HG03565 (cell line): Measurements from ENCODE around the gene DNAJC5G.

Experiments used
- ATAC-seq: cut with Tn5 transposase; IDR thresholded peaks from one replicate; pipeline ENCODE4 v1.9.1; 2021; ENCODE audit warnings: mild to moderate bottlenecking, moderate library complexity; ENCODE audit not compliant: unreplicated experiment

The DNAJC5G gene

GRCh38 chr2:27275211-27276150, at the start of gene DNAJC5G:
DNAJC5G (plus strand) TSS chr2:27275433; CDS start chr2:27276729, 1,296 bp downstream.
- ATAC-seq, result no peak

- ATAC-seq, result no peak
Observed at GRCh38 chr2:27225526-27225925, 49.7 kb upstream of the DNAJC5G start.

- ATAC-seq, result no peak
Observed at GRCh38 chr2:27227501-27227900, 47.7 kb upstream of the DNAJC5G start.

- ATAC-seq, result no peak
Observed at GRCh38 chr2:27231921-27232320, 43.3 kb upstream of the DNAJC5G start.

- no peak for ATAC-seq
Observed at GRCh38 chr2:27233341-27233740, 41.9 kb upstream of the DNAJC5G start.

GRCh38 chr2:27236136-27236535, 39.1 kb upstream of the DNAJC5G start:
- no peak for ATAC-seq

- ATAC-seq, result no peak
Observed at GRCh38 chr2:27236626-27237025, 38.6 kb upstream of the DNAJC5G start.

GRCh38 chr2:27237341-27237945, 37.8 kb upstream of the DNAJC5G start:
- ATAC-seq, result no peak

- no peak for ATAC-seq
Observed at GRCh38 chr2:27238976-27239375, 36.3 kb upstream of the DNAJC5G start.

GRCh38 chr2:27240406-27240805, 34.8 kb upstream of the DNAJC5G start:
- ATAC-seq, result no peak

- ATAC-seq, result no peak
Observed at GRCh38 chr2:27241761-27242613, 33.2 kb upstream of the DNAJC5G start.

- no peak for ATAC-seq
Observed at GRCh38 chr2:27242614-27242951, 32.6 kb upstream of the DNAJC5G start.

- no peak for ATAC-seq
Observed at GRCh38 chr2:27243391-27244130, 31.7 kb upstream of the DNAJC5G start.

GRCh38 chr2:27245116-27245515, 30.1 kb upstream of the DNAJC5G start:
- ATAC-seq, result no peak

- ATAC-seq, result no peak
Observed at GRCh38 chr2:27245626-27246025, 29.6 kb upstream of the DNAJC5G start.

- ATAC-seq, result no peak
Observed at GRCh38 chr2:27247893-27248292, 27.3 kb upstream of the DNAJC5G start.

- no peak for ATAC-seq
Observed at GRCh38 chr2:27249159-27249890, 25.9 kb upstream of the DNAJC5G start.

- no peak for ATAC-seq
Observed at GRCh38 chr2:27249891-27250651, 25.2 kb upstream of the DNAJC5G start.

GRCh38 chr2:27250652-27251379, 24.4 kb upstream of the DNAJC5G start:
- no peak for ATAC-seq
